ENCODE measurements around the gene NKX2-1.

NKX2-1 gene

DNA sequence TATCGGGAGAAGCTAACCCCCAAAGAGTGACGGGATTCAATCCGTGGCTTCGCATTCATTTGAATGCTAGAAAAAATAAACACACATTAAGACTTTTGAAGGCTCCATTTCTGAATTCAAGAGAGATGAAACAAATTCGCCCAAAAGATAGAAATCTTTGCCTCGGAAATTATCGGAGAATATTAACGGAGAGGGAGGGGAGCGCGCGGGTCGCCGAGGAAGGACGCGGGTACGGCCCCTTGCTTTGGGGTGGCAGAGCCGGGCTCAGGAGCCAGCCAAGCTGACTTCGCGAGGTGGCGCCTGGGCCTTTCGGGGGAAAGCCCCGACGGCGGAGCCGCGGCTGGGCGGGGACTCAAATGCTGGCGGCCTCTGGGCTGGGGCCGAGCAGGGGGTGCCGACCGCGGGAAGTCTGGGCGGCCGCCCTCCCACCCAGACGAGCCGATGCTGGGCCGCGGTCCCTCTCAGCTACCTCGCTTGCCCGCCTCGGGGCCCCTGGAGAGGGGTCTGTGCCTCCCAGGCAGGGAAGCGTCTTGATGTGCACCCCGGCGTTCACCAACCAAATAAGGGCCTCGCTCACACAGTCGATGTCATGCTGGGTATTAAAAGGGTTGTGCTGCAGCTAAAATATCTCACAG is 14.7 kb downstream of the NKX2-1 start:
- DNase-seq (ENCODE audit: low spot score) = peak; percentile 73

GRCh38 chr14:36504771-36505175 is 15.3 kb downstream of the NKX2-1 start:
- TF ChIP-seq CTCF (IDR thresholded peaks at IDR 0.05; ENCODE audit: extremely low read depth, insufficient read depth, missing control alignments) = no peak

More for the DNA sequence above, 14.7 kb downstream of the NKX2-1 start:
- in situ Hi-C loops (cut with MboI; ENCODE audit: low pct_unique_long_range_greater_than_20kb, low sequenced_read_pairs, unreplicated experiment) = loop anchor here (25.0 kb wide), 1 partner anchor 1082 kb away; the partner anchor contains the start of genes FOXA1 and TTC6
- TF ChIP-seq CTCF (IDR thresholded peaks at IDR 0.05; ENCODE audit: extremely low read depth, insufficient read depth, missing control alignments) = no peak

GRCh38 chr14:36503771-36504741 is 16.0 kb downstream of the NKX2-1 start:
- DNase-seq (ENCODE audit: low spot score) = peak; percentile 14
- in situ Hi-C loops (cut with MboI; ENCODE audit: low pct_unique_long_range_greater_than_20kb, low sequenced_read_pairs, unreplicated experiment) = loop anchor here (25.0 kb wide), 1 partner anchor 1083 kb away; the partner anchor contains the start of genes FOXA1 and TTC6
- TF ChIP-seq CTCF (IDR thresholded peaks at IDR 0.05; ENCODE audit: extremely low read depth, insufficient read depth, missing control alignments) = no peak

More at GRCh38 chr14:36504771-36505175, 15.3 kb downstream of the NKX2-1 start:
- in situ Hi-C loops (cut with MboI; ENCODE audit: low pct_unique_long_range_greater_than_20kb, low sequenced_read_pairs, unreplicated experiment) = loop anchor here (25.0 kb wide), 1 partner anchor 1083 kb away; the partner anchor contains the start of genes FOXA1 and TTC6
- DNase-seq (ENCODE audit: low spot score) = peak; percentile 16

DNA sequence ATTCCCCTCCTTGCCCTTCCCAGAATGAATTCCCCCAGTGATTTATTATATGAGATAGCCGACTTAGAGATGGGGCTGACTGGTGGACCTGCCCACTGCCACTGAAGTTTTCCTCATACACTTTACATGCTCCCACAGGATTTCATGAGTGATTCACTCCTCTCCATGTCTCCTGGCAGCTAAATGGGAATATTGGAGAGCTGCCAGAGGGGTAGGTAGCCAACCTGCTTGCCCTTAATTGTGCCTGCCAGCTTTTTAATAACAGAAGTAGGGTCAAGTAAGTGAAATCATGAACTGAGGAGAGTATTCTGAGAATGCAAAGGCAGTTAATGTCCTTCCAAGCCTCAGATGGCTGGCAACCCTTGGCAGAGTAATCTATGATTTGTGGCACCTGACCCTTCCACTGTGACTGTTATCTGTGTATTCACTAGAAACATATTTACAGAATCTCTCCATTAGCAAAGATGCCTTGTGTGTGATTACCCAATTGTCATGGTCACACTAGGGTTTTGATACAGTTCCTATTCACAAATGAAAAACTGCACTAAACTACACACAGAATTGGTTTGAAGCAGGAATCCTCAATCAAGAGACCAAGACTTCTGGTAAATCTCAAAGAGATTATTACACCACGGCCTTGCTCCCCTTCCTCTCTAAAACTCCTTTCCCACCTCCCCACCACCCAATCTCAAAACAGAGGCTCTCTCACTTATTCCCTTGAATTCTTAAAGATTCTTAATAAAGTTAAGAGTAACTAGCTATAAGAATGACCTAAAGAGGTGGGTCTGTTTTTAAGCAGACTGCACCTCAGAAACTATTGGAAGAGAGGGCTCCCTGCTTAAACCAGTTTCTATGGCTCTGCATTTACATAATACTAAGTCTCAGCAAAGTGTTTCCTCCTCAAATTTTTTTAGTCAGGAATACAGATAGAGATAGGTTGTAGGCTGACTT is 17.2 kb downstream of the NKX2-1 start:
- in situ Hi-C loops (cut with MboI; ENCODE audit: low pct_unique_long_range_greater_than_20kb, low sequenced_read_pairs, unreplicated experiment) = loop anchor here (25.0 kb wide), 1 partner anchor 1084 kb away; the partner anchor contains the start of genes FOXA1 and TTC6
- TF ChIP-seq CTCF (IDR thresholded peaks at IDR 0.05; ENCODE audit: extremely low read depth, insufficient read depth, missing control alignments) = no peak
- no peak for DNase-seq (ENCODE audit: low spot score)

GRCh38 chr14:36498938-36499337 is 21.1 kb downstream of the NKX2-1 start:
- in situ Hi-C loops (cut with MboI; ENCODE audit: low pct_unique_long_range_greater_than_20kb, low sequenced_read_pairs, unreplicated experiment) = no loop called here
- DNase-seq (ENCODE audit: low spot score) = no peak
- no peak for TF ChIP-seq CTCF (IDR thresholded peaks at IDR 0.05; ENCODE audit: extremely low read depth, insufficient read depth, missing control alignments)
